Measurements from ENCODE around the gene GPR15LG.

- no peak for TF ChIP-seq EZH2 (IDR thresholded peaks at IDR 0.05; ENCODE audit: insufficient read depth, poor library complexity, severe bottlenecking)
- no peak for TF ChIP-seq EZH2phosphoT487 (IDR thresholded peaks at IDR 0.05; ENCODE audit: insufficient read depth, low read depth)
Observed at GRCh38 chr10:84156009-84156408, 17.6 kb upstream of the GPR15LG start.
